Stimulated activated CD4-positive, alpha-beta T cell treated with anti-CD3 and anti-CD28 coated beads, TNF-alpha, amount 100 ng/mL, for 48 hours (primary cell): Measurements from ENCODE around the gene SMC6.

Source experiments
- DNase-seq, 3 donors: peaks; one replicate each; pipeline ENCODE4 v3.0.0-alpha.2; 2020; ENCODE audit warnings: low read depth in 3 of 3

The SMC6 gene

DNA sequence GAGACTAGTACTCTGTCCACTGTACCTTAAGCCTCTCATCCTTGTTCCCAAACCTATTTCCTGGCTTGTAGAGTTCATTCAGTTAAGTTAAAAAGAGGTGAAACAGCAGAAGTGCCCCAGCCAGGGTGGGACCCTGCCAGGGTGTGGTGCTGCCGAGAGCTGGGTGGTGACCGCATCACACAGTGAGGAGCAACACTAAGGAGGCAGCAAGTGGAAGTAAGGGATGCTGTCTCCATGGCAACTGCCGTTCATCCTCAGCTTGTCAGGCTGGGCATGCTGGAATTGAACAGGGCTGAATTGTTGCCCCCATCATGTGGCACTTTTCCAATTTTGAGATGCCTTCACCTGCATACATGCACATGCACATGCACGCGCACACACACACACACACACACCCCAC, 136.1 kb downstream of the SMC6 start:
- DNase-seq: no peak

DNA sequence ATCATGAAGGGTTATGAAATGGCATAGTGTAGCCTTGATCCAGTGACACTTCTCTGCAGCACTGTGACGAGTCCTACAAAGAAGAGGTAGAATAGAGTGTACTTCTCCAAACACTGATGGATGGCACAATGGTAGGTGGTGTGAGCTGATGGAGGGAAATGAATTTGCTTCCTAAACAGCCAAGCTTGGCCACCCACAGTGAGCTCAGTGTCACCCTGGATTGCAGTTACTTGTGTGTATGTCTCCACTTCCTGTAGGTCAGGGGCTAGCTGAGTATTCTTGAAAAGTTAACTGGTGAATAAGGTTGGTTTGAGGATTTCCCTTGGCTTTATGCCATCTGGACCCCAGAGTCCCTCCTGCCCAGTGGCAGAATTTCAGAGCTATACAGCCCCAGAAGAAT, 137.2 kb downstream of the SMC6 start:
- DNase-seq: no peak

DNA sequence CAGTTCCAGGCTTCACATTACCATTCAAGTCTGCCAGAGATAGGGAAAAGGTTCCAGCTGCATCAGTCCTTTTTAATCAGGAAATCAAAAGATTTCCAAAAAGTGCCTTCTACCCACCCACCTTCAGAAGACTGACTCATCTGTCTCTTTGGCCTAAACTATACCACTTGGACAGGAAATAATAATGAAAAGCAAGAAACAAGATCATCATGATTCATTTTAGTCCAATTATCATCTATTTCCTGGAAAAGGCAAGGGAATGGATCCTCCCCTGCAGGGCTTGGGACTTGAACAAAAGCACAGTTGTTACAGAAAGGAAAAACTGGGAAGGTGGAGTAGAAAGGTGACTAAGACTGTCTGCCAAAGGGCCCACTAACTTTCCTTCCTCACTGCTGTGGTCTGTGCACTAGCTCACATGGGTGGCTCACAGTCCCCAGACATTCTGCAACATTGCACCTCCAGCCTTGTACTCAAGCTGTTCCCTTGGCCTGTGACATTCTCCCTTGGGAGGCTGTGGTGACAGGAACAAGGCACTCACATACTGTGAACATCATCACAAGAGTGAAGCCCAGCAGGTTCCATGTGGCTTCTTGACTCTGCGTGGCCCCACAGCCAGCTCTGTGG, 137.8 kb downstream of the SMC6 start:
- DNase-seq: no peak

DNA sequence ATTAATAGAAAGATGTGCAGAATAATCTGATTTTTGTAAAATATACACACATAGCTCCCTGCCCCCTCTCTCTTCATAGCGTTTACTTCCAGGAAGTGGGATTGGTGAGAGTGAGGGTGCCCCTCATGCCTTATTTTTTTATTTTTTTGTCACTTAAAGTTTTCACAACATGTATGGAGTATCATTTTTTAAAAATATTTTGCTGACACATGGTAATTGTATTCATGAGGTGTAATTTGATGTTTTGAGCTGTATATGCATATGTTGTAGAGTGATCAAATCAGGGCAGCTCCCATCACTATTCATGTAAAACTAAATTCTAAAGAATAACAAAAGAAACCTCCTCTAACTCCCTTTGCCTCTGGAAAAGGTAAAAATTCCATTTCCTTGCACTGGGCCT, 138.5 kb downstream of the SMC6 start:
- DNase-seq: no peak

DNA sequence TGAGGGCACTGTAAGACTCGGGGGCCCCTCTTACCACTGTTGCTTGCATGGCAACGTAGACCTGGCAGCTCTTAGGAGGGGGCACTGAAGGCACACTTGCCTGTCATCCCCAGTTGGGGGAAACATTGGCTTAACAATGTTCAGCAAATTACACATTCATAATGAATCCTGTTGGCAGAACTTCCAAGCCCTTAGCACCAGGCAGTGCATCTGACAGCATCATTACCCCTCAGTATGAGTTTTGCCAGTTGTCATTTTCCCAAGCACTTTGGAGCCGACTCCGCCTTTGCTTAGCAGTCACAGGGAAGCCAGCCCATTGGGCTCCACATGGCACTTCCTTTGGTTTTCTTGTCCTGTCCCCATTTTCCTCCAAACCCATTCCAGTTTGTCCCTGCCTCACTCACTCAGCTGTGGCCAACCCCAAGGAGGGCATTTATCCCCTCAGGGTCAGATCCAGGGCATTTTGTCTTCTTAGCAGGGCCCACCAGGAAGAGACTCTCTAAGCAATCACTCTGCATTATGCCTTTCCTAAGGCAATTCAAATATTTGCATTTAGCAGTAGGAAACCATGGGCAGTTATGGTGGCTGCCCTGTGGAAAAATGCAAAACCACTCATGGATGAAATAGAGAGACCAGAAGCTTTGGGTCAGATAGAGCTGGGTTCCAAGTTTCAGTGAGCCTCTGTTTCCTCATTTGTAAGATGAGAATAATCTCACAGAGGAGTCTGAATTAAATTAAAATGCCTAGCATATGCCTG, 139.3 kb downstream of the SMC6 start:
- DNase-seq: no peak
